Measurements from ENCODE around the gene IQUB.

- TF ChIP-seq CTCF (IDR thresholded peaks at IDR 0.05; ENCODE audit: insufficient read depth, low read length, poor library complexity, severe bottlenecking): no peak
- no peak for TF ChIP-seq EZH2phosphoT487 (conservative IDR thresholded peaks at IDR 0.05; ENCODE audit: low read length)
These were observed 73.8 kb downstream of the IQUB start for GRCh38 chr7:123460616-123461015.

Measured in SU-DHL-6 (cell line).